SH-SY5Y (cell line): Measurements from ENCODE around the gene BCKDK.

Experiments
- GATA2 ChIP-seq: IDR thresholded peaks from 2 replicates; pipeline ENCODE4 v1.6.1; 2011; ENCODE audit warnings: mild to moderate bottlenecking, low read depth, low read length
- GATA3 ChIP-seq: IDR thresholded peaks from 2 replicates; pipeline ENCODE4 v1.6.1; 2011; ENCODE audit warnings: low read depth, mild to moderate bottlenecking, low read length, moderate library complexity

The BCKDK gene

DNA sequence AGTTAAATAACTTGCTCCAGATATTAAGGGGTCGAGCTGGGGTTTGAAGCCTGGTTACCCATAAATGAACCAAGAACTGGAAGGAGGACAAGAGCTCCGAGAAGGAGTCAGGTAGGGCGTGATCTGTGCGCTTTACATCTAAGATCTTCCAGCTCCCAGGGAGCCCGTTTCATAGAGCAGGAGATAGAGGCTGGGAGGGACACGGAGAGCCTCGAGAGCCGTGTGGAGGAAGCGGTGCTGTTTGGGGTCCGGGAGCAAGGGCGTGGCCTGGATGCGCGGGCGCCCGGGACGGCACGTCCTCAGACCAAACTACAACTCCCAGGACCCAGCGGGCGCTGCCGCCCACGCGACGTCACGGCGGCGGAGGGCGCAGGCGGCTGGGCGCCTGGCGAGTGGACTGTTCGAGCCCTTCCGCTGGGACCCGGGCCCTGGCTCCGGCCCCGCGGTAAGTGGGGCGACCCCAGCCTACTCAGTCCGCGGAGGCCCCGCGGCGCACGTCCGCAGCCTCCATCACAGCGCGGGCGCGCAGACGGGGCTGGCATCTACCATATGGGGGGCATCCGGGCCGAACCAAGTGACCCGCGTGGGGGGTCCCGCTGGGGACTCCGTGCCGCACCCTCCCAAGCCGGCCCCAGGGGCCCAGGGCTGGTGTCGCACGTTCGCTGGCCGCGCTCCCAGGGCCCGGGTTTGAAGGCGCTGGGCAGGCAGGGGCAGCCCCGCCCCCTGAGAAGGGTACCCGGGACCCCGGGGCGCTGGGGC lies at the start of gene BCKDK:
BCKDK (plus strand) TSS at position 352 of the 759 bp plus-strand sequence. CDS start 838 bp downstream, outside the sequence.
- no peak for TF ChIP-seq GATA3
- no peak for TF ChIP-seq GATA2

DNA sequence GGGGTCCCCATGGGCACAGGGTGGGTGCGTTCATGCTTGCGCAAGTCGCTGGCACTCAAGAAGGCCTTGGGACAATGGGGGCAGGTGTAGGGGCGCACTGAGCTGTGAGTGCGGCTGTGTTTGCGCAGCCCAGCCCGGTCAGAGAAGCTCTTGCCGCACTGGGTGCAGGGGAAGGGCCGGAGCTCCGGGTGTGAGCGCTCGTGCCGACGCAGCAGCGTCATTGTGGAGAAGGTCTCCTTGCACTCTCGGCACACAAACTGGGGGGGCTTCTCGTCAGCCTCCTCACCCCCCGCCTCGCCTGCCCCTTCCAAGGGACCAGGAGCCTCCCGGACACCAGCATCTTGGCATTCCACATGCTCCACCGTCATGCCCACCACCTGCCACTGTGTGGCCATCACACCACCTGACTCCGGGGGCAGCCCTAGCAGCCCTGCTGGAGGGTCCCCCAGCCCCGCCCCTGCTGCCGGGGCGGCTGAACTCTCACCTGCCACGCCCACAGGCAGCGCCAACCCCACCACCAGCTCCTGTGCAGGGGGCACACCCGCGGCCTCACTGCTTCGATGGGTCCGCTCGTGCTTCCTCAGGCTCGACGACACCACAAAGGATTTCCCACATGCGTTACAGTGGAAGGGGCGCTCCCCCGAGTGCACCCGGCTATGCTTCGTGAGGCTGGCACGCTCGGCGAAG lies 46.9 kb upstream of the BCKDK start:
- no peak for TF ChIP-seq GATA3
- no peak for TF ChIP-seq GATA2

DNA sequence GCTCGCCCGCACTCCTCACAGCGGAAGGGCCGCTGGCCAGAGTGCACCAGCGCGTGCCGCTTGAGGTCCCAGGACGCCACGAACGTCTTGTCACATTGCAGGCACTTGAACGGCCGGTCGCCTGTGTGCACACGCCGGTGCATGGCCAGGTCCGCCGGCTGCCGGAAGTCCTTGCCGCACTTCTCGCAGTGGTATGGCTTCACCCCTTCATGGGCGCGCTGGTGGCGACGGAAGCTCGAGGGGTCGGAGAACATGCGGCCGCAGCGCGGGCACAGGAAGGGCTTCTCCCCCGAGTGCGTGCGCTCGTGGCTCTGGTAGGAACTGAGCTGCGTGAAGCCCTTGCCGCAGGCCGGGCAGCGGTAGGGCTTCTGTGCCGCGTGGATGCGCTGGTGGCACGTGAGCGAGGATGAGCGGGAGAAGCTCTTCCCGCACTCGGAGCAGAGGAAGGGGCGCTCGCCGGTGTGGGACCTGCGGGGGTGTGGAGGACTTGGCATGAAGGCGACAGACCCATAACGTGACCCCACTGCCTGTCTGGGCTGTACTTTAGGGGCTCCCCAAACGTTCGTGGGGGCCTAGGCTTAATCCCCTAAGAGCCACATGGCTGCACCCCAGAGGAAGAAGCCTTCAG lies 46.3 kb upstream of the BCKDK start:
- TF ChIP-seq GATA3 (no peak), GATA2 (no peak)

DNA sequence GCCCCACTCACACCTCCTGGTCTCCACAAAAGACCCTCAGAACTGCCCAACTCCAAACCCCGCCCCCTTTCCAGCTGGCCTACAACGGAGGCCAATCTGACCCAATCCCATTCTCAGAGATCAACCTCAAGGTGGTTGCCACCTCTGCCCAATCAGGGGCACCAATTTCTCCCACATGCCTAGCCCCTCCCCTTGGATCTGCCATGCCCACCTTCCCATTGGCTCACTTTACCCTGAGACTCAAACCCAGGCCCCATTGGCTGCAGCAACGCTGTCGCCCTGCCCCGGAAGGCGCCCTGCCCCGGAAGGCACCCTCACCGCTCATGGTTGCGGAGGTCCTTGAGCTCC lies 44.7 kb upstream of the BCKDK start:
- TF ChIP-seq GATA3 (no peak), GATA2 (no peak)

DNA sequence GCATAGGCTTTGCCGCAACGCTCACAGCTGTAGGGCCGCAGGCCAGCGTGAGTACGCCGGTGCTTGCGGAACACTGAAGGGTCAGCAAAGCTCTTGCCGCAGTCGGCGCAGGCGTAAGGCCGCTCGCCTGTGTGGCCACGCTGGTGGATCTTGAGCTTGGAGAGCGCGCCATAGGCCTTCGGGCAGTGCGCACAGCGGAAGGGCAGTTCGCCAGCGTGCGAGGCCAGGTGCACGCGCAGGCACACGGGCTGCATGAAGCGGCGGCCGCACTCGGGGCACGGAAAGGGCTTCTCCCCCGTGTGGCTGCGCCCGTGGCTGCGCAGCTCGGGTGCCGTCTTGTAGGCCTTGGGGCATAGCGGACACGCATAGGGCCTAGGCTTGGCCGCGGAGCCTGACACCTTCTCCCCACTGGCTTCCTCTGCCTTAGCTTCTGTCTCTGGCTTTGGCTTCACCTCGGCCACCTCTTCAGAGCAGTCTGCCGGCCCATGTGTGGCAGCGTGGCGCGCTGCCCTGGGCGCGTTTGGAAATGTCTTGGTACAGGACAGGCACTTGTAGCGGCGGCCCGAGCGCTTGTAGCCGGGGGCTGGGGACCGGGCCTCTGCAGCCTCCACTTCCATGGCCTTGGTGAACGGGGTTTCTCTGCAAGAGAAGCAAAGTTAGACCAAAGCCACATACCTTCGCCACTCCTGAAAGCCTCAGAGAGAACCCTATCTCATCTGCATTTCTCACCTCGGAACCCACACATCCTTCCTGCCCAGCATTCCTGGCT lies 44.2 kb upstream of the BCKDK start:
- TF ChIP-seq GATA3 (no peak), GATA2 (no peak)

DNA sequence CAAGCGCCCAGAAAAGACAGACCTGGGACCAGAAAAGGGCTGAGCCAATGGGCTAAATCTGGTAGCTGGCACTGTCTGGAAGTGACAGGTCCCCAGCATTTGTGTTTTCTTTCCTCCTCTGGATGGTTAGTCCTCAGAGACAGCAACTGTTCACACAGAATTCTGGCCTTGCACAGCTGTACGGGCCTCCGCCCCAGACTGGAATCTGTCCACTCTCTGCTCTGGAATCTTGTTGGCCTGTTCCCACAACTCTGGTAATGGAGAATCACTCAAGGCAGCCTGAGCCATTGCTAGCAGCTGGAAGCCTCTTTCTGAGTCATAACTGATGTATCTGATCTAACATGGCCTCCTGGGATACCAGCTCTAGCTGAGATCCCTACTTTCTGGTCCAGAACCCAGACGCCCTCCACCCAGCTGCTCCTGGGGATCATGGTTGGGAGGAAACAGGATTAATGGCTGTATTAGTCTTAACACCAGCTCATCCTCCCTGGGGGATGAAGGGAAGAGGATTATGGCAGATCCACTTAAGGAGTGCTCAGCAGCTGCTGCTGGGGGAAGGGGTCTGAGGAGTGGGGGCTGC lies 43.2 kb upstream of the BCKDK start:
- TF ChIP-seq GATA2 (no peak), GATA3 (no peak)

DNA sequence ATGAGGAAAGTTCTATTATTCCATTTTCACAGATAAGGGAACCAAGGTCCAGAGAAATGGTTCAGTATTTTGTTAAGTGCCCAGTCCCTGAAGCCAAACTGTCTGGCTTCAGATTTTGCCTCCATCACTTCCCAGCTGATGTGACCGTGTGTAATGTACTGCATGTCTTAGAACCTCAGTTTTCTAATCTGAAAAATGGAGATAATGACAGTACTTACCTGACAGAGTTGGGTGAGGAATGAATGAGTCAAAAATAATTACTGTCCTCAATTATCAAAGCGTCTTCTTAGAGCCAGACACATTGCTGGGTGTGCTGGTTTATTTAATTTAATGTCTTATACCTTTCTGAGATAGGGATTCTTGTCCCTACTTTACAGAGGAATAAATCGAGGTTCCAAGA lies 40.8 kb upstream of the BCKDK start:
- no peak for TF ChIP-seq GATA3
- TF ChIP-seq GATA2 = no peak

DNA sequence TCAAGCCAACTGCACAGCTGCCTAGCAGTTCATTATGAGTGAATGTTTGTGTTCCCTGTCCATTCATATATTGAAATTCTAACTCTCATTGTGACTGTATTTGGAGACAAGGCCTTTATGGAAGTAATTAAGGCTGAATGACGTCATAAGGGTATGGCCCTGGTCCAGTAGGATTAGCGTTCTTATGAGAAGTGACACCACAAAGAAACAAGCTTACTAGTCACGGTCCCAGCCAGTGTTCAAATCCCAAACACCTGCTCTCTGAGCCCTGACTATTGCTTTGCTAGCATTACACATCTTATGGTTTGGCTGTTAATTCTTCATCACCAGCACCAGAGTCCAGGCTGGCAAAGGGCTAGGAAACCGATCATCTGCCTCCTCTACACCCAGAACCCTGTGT lies 36.3 kb upstream of the BCKDK start:
- no peak for TF ChIP-seq GATA2

DNA sequence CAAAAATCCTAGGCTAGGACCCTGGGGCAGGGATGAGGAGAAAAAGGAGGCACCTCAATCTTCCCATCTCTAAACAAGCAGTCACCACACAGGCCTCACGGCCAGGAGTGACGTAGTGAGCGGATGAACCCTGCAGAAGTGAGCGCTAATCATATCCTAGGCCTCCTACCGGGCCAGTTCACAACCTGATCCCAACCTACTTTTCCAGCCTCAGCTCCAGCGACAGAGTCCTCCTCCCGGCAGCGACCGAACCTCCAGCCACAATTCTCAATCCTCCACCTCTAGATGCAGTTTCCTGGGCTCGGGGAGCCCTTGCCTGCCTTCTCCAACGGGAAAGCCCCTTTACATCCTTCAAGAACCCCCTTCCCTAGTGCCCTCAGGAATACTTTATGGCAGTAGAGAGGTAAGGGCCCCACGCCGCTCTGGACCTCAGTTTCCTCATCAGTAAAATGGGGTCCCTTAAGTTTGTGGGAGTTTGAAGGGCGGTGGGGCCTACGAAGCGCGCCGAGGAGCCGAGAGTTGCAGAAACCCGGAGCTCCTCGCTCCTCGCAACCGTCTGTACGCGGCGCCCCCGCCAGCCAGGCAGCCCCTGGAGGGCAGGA lies 35.5 kb upstream of the BCKDK start:
- TF ChIP-seq GATA2 (no peak), GATA3 (no peak)

DNA sequence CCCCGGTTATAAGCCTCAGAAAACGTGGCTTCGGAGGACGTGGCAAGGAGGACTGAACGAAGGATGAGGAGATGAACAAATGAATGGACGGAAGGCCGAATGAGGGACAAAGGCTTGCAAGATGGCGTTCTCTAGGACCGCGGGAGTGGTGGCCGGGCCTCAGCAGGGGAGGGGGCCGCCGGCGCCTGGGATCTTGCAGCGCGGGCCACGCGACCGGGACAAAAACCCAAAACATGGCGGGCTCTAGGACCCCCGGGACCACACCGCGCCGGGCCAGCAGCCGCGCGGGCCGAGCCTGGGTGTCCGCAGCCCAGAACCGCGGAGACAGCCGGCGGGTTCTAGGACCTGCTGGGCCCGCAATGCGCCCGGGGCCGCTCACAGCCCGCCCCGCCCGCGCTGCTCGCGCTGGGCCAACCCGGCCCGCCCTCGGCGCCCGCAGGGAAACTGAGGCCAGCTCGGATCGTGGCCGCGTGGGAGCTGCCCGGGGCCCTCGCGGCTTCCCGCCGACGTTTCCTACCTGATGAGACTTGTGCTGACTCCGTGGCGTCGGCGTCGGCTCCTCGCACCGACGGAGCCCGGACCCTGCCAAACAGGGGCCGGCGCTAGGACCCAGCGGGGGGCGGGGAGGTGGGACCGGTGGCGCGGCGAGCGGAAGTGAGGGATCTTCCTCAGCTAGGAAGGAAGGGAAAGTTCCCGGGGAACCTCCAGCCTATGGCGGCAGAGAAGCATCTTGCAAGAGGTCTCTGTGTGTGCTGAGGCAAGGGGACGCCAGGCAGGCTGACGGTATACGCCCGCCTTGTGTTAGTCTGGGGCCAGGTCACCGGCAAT lies 34.8 kb upstream of the BCKDK start:
- TF ChIP-seq GATA2 (no peak), GATA3 (no peak)

DNA sequence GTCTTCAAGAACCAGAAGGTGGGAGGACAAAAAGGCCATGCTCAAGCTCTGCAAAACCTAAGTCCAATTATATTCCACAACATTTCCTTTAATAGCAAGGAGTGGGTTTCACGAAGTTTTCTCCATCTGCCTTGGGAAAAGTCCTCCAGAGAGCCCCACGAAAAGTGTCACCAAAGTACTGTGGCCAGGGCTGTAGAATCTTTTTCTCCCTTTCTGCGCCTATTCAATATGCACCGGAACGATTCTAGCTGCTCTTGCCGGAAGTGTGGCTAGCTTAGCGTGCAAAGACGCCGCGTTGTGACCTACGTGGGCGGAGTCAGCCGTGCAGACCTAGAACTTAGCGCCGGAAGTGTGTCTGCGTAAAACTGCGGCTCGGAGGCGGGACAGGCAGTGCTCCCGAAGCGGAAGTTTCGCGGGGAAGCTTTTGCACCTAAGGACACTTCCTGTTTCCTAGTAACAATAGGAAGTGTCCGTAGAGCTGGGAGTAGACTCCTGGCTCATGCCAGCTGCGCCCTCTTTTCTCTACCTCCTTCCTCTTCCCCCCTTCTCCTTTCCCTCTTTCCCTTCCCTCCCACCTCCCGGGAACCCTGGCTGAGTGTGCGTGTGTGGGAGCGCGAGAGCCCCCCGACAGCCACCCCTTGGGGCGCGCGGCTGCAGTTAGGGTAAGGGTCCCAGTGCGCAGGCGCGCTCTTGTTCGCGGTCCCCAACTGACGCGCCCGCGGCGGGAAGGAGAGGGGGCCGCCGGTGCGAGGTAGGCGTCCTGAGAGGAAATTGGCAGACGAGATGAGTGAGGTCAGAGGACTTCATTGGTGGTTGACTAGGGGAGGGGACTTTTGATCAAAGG lies 34.0 kb upstream of the BCKDK start, which contains the start of the genes ZNF646 and ZNF668:
ZNF646 (plus strand) TSS at position 453 of the 844 bp plus-strand sequence. CDS start 1,903 bp downstream, outside the sequence.
ZNF668 (minus strand) TSS at position 271 of the 844 bp plus-strand sequence. CDS start 9,781 bp downstream, outside the sequence.
- no peak for TF ChIP-seq GATA3
- TF ChIP-seq GATA2 = no peak

DNA sequence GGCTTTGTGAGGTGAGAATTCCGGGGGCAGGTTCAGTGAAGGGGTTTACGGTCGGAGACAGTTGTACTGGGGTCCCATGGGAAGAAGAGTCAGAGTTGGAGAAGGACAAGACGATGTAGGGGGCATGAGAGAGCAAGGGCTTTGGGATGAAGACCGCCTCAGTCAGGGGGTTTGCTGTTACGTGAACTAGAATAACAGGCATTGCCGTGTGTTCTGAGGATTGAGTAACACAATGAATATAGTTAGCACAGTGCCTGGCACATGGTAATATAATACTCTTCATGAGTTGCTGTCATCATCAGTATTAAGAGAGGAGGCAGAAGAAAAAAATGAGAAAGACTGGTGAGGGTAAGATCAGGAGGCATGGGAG lies 33.4 kb upstream of the BCKDK start:
- TF ChIP-seq GATA3 (no peak), GATA2 (no peak)

DNA sequence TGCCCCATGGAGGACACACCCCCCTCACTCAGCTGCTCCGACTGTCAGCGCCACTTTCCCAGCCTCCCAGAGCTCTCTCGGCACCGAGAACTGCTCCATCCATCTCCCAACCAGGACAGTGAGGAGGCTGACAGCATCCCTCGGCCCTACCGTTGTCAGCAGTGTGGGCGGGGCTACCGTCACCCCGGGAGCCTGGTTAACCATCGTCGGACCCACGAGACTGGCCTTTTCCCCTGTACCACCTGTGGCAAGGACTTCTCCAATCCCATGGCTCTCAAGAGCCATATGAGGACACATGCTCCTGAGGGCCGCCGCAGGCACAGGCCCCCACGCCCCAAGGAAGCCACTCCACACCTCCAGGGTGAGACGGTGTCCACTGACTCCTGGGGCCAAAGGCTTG lies 31.9 kb upstream of the BCKDK start:
- TF ChIP-seq GATA2 = no peak
